ENCODE measurements around the gene MEGF6. TPM values are rescaled to one million over a fixed set of nuclear protein-coding genes. Genes with fewer than 3 reads are reported as not detected.
"Not testable (repeated sequence)": the region's sequence is repeated elsewhere in the genome, so short reads cannot be mapped to it uniquely, and the experiment has no call there.

The MEGF6 gene
- total and polyA plus RNA-seq, 8 donors, result 40.6 to 108 (median 51.5) TPM

DNA sequence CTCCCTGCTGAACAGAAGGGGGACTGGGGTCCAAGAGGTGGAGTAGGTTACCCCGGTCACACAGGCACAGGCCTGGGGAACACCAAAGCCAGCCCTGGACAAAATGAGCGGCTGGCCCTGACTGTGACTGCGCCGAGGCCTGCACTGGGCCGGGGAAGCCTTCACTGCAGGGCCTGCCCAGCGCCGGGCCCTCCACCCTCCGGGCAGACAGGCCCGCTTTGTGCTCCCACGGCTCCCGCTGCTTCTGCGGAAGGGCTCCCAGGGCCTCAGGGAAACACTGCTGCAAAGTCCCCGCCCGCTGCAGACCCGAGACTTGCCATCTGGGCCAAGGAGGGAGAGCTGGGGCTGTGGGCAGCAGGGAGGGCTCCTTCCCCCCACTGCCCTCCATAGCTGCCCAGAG, 35.3 kb downstream of the MEGF6 start:
- DNase-seq, result no peak
- Histone ChIP-seq H3K4me3 (no peak overlapping the region), H3K9me3 (no peaks in the 10 kb centered on the region), H3K27ac (no peak overlapping the region), H3K4me1 (peaks cover 0 to 4% of the 10 kb centered on the region in 2 donors), H3K27me3 (no peaks in the 10 kb centered on the region), H3K36me3 (no peaks in the 10 kb centered on the region)
- TF ChIP-seq, protein P1, sequence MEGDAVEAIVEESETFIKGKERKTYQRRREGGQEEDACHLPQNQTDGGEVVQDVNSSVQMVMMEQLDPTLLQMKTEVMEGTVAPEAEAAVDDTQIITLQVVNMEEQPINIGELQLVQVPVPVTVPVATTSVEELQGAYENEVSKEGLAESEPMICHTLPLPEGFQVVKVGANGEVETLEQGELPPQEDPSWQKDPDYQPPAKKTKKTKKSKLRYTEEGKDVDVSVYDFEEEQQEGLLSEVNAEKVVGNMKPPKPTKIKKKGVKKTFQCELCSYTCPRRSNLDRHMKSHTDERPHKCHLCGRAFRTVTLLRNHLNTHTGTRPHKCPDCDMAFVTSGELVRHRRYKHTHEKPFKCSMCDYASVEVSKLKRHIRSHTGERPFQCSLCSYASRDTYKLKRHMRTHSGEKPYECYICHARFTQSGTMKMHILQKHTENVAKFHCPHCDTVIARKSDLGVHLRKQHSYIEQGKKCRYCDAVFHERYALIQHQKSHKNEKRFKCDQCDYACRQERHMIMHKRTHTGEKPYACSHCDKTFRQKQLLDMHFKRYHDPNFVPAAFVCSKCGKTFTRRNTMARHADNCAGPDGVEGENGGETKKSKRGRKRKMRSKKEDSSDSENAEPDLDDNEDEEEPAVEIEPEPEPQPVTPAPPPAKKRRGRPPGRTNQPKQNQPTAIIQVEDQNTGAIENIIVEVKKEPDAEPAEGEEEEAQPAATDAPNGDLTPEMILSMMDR (IDR thresholded peaks at IDR 0.05), result no peak
- ATAC-seq, result no peak
- intact Hi-C loops (cut with DNase I), result no loop called here

- H3K36me3 ChIP-seq; H3K27me3 ChIP-seq; H3K9me3 ChIP-seq; ATAC-seq; DNase-seq; H3K27ac ChIP-seq; intact Hi-C loops (cut with DNase I); H3K4me3 ChIP-seq; H3K4me1 ChIP-seq: not testable (repeated sequence)
These were observed 35.8 kb downstream of the MEGF6 start for GRCh38 chr1:3575515-3575914.

DNA sequence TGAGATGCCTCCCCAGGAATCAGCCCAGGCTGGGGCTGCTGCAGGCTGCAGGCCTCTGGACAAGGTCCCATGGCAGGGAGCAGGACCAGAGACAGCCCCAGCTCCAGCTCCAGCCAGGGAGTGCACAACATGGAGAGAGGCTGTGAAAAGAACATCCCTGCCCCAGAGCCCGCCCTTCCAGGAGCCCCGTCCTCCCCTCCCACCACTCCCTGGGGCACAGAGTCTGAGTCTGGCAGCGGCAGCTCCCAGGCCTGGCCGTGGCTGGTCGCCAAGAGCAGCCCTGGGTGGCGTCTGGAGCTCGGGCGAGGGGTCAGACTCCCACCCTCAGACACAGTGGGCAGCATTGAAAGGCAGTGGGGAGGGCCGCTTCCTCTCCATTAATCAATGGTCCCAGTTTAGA, 37.8 kb downstream of the MEGF6 start:
- H3K4me3 ChIP-seq, result no peak overlapping the region
- DNase-seq (no peak), ATAC-seq (no peak)
- H3K9me3 ChIP-seq, result no peaks in the 10 kb centered on the region
- no peaks in the 10 kb centered on the region for H3K27me3 ChIP-seq
- peaks cover 0 to 4% of the 10 kb centered on the region in 2 donors for H3K4me1 ChIP-seq
- H3K27ac ChIP-seq, result no peak overlapping the region
- intact Hi-C loops (cut with DNase I), result no loop called here
- H3K36me3 ChIP-seq, result no peaks in the 10 kb centered on the region
- TF ChIP-seq, protein P1 (IDR thresholded peaks at IDR 0.05), result no peak

DNA sequence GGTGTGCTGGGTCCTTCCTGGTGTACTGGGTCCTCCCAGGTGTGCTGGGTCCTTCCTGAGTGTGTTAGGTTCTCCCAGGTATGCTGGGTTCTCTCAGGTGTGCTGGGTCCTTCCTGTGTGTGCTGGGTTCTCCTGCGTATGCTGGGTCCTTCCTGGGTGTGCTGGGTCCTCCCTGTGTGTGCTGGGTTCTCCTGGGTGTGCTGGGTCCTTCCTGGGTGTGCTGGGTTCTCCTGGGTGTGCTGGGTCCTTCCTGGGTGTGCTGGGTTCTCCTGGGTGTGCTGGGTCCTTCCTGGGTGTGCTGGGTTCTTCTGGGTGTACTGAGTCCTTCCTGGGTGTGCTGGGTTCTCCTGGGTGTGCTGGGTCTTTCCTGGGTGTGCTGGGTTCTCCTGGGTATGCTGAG, 38.7 kb downstream of the MEGF6 start:
- ATAC-seq; DNase-seq; H3K27me3 ChIP-seq; H3K4me1 ChIP-seq; H3K27ac ChIP-seq; H3K36me3 ChIP-seq; intact Hi-C loops (cut with DNase I); H3K4me3 ChIP-seq; H3K9me3 ChIP-seq: not testable (repeated sequence)

- intact Hi-C loops (cut with DNase I), result no loop called here
- no peaks in the 10 kb centered on the region for H3K9me3 ChIP-seq
- TF ChIP-seq, protein P1 (IDR thresholded peaks at IDR 0.05), result no peak
- H3K27me3 ChIP-seq, result no peaks in the 10 kb centered on the region
- H3K36me3 ChIP-seq, result no peaks in the 10 kb centered on the region
- no peak overlapping the region for H3K27ac ChIP-seq
- no peaks in the 10 kb centered on the region for H3K4me1 ChIP-seq
- no peak overlapping the region for H3K4me3 ChIP-seq
- DNase-seq, result no peak
- ATAC-seq, result no peak
These were observed 40.0 kb downstream of the MEGF6 start for GRCh38 chr1:3571263-3571662.

DNA sequence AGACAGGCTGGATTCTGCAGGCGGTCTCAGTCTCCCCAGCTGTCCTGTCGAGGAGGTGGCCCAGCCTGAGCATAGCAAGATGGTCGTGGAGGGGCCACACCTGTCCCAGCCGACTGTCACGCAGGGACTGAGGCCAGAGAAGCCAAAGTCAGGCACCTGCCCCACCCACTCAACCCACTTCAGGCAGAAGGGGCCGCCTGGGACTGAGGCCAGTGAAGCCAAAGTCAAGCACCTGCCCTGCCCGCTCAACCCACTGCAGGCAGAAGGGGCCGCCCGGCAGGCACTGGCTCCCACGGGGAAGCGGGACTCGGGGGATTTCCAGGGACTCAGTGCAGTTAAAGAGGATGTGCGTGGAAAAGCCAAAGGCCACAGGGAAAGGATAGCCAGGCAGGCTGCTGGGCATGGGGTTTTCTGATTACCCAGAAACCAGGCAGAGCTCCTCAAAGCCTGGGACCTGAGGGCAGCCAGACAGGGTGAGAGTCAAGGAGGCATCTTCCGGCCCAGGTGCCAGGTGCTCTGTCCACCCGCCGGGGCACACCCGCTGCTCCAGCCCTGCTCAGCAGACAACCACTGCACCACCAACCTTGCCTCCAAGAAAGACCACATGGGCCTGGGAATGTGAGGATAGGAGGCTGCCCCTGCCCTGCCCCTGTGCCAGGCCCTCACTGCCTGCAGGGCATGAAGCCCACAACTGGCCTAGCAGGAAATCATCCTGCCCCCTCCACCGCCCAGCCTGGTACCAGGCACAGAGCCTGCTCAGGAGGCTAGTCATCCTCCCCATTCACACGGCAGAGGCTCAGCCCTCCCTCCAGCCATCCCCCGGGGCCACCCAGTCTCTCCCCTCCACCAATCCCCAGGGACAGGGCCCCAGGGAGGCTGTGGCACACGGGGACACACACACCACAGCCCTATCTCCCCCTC, 41.0 kb downstream of the MEGF6 start:
- H3K4me1 ChIP-seq, result no peaks in the 10 kb centered on the region
- no peak overlapping the region for H3K27ac ChIP-seq
- no peaks in the 10 kb centered on the region for H3K9me3 ChIP-seq
- intact Hi-C loops (cut with DNase I), result no loop called here
- H3K27me3 ChIP-seq, result no peaks in the 10 kb centered on the region
- DNase-seq, result no peak
- TF ChIP-seq, protein P1 (IDR thresholded peaks at IDR 0.05), result no peak
- H3K36me3 ChIP-seq, result no peaks in the 10 kb centered on the region
- no peak overlapping the region for H3K4me3 ChIP-seq
- ATAC-seq, result peak; percentile 86

Measured in left lung (tissue), 10 donors.